22Rv1 (cell line): Measurements from ENCODE around the gene EMID1.

Experiments
- H3K27ac ChIP-seq: fragments of 450-650 bp; 2 replicates; pipeline ENCODE4 v1.5.1; 2017
- ZFX ChIP-seq: fragments of 450-650 bp; IDR thresholded peaks from 2 replicates; pipeline ENCODE4 v1.6.1; 2017; ENCODE audit warnings: antibody characterized with exemption, borderline replicate concordance
- TF ChIP-seq, protein P1 (sequence below): fragments of 450-650 bp; IDR thresholded peaks from 2 replicates; pipeline ENCODE4 v1.5.1; 2017; ENCODE audit warnings: mild to moderate bottlenecking

The EMID1 gene

GRCh38 chr22:29205594-29206371 is at the start of gene EMID1:
Gene EMID1, plus strand, starts transcription at chr22:29205896. Its CDS starts 143 bp downstream, at chr22:29206039.
- no peak for TF ChIP-seq ZFX
- TF ChIP-seq, protein P1, sequence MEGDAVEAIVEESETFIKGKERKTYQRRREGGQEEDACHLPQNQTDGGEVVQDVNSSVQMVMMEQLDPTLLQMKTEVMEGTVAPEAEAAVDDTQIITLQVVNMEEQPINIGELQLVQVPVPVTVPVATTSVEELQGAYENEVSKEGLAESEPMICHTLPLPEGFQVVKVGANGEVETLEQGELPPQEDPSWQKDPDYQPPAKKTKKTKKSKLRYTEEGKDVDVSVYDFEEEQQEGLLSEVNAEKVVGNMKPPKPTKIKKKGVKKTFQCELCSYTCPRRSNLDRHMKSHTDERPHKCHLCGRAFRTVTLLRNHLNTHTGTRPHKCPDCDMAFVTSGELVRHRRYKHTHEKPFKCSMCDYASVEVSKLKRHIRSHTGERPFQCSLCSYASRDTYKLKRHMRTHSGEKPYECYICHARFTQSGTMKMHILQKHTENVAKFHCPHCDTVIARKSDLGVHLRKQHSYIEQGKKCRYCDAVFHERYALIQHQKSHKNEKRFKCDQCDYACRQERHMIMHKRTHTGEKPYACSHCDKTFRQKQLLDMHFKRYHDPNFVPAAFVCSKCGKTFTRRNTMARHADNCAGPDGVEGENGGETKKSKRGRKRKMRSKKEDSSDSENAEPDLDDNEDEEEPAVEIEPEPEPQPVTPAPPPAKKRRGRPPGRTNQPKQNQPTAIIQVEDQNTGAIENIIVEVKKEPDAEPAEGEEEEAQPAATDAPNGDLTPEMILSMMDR, result peak; percentile 50

GRCh38 chr22:29155966-29156365 is 49.7 kb upstream of the EMID1 start:
- no peak for TF ChIP-seq ZFX
- TF ChIP-seq, protein P1, result no peak
- H3K27ac ChIP-seq, result no peak overlapping the region

More at GRCh38 chr22:29205594-29206371, at the start of gene EMID1:
- no peak within 1 kb of the TSS for H3K27ac ChIP-seq

GRCh38 chr22:29156507-29156906 is 49.2 kb upstream of the EMID1 start:
- H3K27ac ChIP-seq, result no peak overlapping the region
- no peak for TF ChIP-seq ZFX
- TF ChIP-seq, protein P1, result no peak

GRCh38 chr22:29157759-29158535 is 47.7 kb upstream of the EMID1 start:
- TF ChIP-seq, protein P1, result no peak
- TF ChIP-seq ZFX, result no peak
- no peak overlapping the region for H3K27ac ChIP-seq

DNA sequence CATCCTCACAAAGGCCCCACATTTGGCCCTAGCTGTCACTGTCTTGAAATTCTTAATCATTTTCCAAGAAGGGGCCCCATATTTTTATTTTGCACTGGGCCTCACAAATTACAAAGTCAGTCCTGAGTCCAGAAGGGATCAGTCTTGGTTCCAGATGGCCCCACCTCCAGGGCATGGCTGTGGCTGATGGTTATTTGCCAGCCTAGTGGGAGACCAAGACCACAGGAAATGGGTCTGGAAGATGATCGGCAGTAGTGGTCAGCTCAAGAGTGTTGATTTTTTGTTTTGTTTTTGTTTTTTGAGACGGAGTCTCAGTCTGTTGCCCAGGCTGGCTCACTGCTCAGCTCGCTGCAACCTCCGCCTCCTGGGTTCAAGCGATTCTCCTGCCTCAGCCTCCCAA is 47.1 kb upstream of the EMID1 start:
- TF ChIP-seq ZFX, result no peak
- TF ChIP-seq, protein P1, result no peak
- H3K27ac ChIP-seq, result no peak overlapping the region

- TF ChIP-seq ZFX, result no peak
- TF ChIP-seq, protein P1, result no peak
These were observed 41.9 kb upstream of the EMID1 start for GRCh38 chr22:29163808-29164207.

More at GRCh38 chr22:29163808-29164207, 41.9 kb upstream of the EMID1 start:
- H3K27ac ChIP-seq, result no peak overlapping the region
